Activated CD8-positive, alpha-beta memory T cell treated with anti-CD3 and anti-CD28 coated beads, Interleukin-2, amount 10 ng/mL, durations not matched to agents 7 days and 5 days (primary cell): Measurements from ENCODE around the gene NRAP. TPM values are rescaled to one million over a fixed set of nuclear protein-coding genes. Genes with fewer than 3 reads are reported as not detected.

Experiments
- ATAC-seq: fragments of 150-1000 bp; cut with Tn5 transposase; one replicate; pipeline ENCODE4 v1.10.0; 2021; ENCODE audit warnings: moderate library complexity
- CTCF ChIA-PET: fragments of 350-600 bp; sonication (Branson Sonifier 250); formaldehyde crosslinking; loops from one replicate; lab custom pipeline; 2021; ENCODE audit warnings: antibody characterized with exemption; lab: Charles Lee
- DNase-seq: peaks from one replicate; pipeline ENCODE4 v3.0.0-alpha.2; 2020
- H3K27ac Mint-ChIP-seq: one replicate; pipeline ENCODE4 v1.8.0; 2021; ENCODE audit warnings: mild to moderate bottlenecking, mixed read lengths
- H3K27me3 Mint-ChIP-seq: one replicate; pipeline ENCODE4 v1.8.0; 2021; ENCODE audit warnings: mixed read lengths
- H3K36me3 Mint-ChIP-seq: one replicate; pipeline ENCODE4 v1.8.0; 2021; ENCODE audit warnings: mild to moderate bottlenecking, mixed read lengths
- H3K4me1 Mint-ChIP-seq: one replicate; pipeline ENCODE4 v1.8.0; 2021; ENCODE audit warnings: mixed read lengths
- H3K4me3 Mint-ChIP-seq: one replicate; pipeline ENCODE4 v1.8.0; 2021; ENCODE audit warnings: mild to moderate bottlenecking, moderate library complexity, mixed read lengths
- H3K9me3 Mint-ChIP-seq: one replicate; pipeline ENCODE4 v1.8.0; 2022; ENCODE audit warnings: low read depth, mixed read lengths
- total RNA-seq, 2 experiments: library from RNA; stranded (reverse); gene quantifications; one replicate each; pipeline ENCODE4 v1.2.3, GENCODE V29; 2021

The NRAP gene
- total RNA-seq, 2 experiments from 2014 or later: not detected

- no peaks in the 10 kb centered on the region for H3K9me3 Mint-ChIP-seq
- H3K27me3 Mint-ChIP-seq: peaks cover 24% of the 10 kb centered on the region
- CTCF ChIA-PET: no interaction called here
- no peaks in the 10 kb centered on the region for H3K4me1 Mint-ChIP-seq
- H3K27ac Mint-ChIP-seq: no peak overlapping the region
- ATAC-seq (no peak), DNase-seq (no peak)
- H3K4me3 Mint-ChIP-seq: no peak overlapping the region
- H3K36me3 Mint-ChIP-seq: no peaks in the 10 kb centered on the region
These were observed 60.6 kb downstream of the NRAP start for GRCh38 chr10:113603057-113603777.

- CTCF ChIA-PET: no interaction called here
- DNase-seq: no peak
- no peaks in the 10 kb centered on the region for H3K9me3 Mint-ChIP-seq
- H3K27me3 Mint-ChIP-seq: peaks cover 37% of the 10 kb centered on the region
- no peak overlapping the region for H3K27ac Mint-ChIP-seq
- no peaks in the 10 kb centered on the region for H3K4me1 Mint-ChIP-seq
- no peaks in the 10 kb centered on the region for H3K36me3 Mint-ChIP-seq
- no peak for ATAC-seq
- H3K4me3 Mint-ChIP-seq: no peak overlapping the region
These were observed 63.3 kb downstream of the NRAP start for GRCh38 chr10:113600569-113600968.

DNA sequence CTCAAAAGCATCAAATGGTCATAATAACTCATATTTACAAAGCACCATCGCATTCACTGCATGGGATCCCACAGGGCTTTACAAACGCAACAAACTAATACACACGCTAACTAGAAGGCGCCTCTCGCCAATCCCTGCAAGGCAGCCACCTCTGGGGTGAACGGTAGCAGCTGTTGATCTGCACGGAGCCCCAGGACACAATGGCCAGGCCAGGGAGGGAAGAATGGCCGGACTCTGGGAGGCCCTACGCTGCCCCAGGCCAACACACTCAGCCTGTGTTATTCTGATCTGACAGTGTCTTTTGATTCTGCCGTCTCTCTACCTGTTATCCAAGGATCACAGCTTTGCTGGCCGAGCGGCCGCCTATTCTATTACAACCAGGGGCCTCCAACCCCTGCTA, 69.2 kb downstream of the NRAP start:
- no peaks in the 10 kb centered on the region for H3K4me1 Mint-ChIP-seq
- H3K36me3 Mint-ChIP-seq: no peaks in the 10 kb centered on the region
- no peak for ATAC-seq
- CTCF ChIA-PET: no interaction called here
- no peak for DNase-seq
- H3K9me3 Mint-ChIP-seq: no peaks in the 10 kb centered on the region
- no peak overlapping the region for H3K27ac Mint-ChIP-seq
- peaks cover 47% of the 10 kb centered on the region for H3K27me3 Mint-ChIP-seq
- H3K4me3 Mint-ChIP-seq: no peak overlapping the region

DNA sequence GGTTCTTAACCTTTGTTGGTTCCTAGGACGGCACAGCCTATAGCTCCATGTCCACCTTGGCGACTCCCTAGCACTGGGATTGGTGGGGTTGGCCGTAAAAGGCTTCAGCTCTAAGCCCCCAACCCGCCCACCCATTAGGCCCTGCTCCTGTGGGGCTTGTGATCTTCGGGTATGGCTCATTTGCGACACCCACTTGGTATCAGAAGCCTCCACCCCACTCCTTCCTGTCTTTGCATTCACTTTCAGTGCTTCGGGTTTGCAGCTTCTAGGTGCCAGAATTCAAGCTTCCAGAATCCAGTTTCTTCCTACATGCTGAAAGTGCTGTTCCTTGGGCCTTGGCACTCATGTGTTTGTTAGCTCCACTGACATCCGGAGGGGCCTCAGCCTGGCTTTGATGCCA, 71.5 kb downstream of the NRAP start:
- DNase-seq (no peak), ATAC-seq (no peak)
- Mint-ChIP-seq H3K4me1 (no peaks in the 10 kb centered on the region), H3K36me3 (no peaks in the 10 kb centered on the region), H3K27me3 (peaks cover 29% of the 10 kb centered on the region), H3K27ac (no peak overlapping the region), H3K9me3 (no peaks in the 10 kb centered on the region), H3K4me3 (no peak overlapping the region)
- CTCF ChIA-PET: no interaction called here

DNA sequence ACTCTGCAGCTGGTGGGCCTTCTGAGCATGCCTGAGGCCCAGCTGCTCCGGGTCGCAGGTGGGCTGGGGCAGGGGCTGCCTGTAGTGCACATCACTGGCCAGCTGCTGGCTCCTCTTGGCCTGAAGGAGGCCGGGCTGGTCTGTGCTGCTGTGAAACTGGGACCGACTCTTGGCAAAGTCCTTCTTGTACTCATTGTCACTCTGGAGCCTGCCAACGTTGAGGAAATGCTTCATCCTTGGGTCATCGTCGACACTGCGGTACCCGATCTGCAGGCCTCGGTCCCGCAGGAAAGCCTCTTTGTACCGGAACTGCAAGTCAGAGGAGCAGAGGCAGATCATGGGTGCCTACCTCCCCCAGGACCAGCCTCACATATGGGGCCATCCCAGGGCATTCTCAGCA, 73.3 kb downstream of the NRAP start:
- Mint-ChIP-seq H3K9me3 (no peaks in the 10 kb centered on the region), H3K4me1 (peaks cover 5% of the 10 kb centered on the region), H3K4me3 (no peak overlapping the region), H3K27ac (no peak overlapping the region), H3K36me3 (no peaks in the 10 kb centered on the region), H3K27me3 (peaks cover 17% of the 10 kb centered on the region)
- ATAC-seq (no peak), DNase-seq (no peak)
- CTCF ChIA-PET: no interaction called here

GRCh38 chr10:113589201-113589770, 74.6 kb downstream of the NRAP start:
- H3K9me3 Mint-ChIP-seq: no peaks in the 10 kb centered on the region
- peaks cover 5% of the 10 kb centered on the region for H3K4me1 Mint-ChIP-seq
- no peak overlapping the region for H3K27ac Mint-ChIP-seq
- CTCF ChIA-PET: no interaction called here
- no peaks in the 10 kb centered on the region for H3K36me3 Mint-ChIP-seq
- ATAC-seq (no peak), DNase-seq (no peak)
- no peak overlapping the region for H3K4me3 Mint-ChIP-seq
- peaks cover 24% of the 10 kb centered on the region for H3K27me3 Mint-ChIP-seq

DNA sequence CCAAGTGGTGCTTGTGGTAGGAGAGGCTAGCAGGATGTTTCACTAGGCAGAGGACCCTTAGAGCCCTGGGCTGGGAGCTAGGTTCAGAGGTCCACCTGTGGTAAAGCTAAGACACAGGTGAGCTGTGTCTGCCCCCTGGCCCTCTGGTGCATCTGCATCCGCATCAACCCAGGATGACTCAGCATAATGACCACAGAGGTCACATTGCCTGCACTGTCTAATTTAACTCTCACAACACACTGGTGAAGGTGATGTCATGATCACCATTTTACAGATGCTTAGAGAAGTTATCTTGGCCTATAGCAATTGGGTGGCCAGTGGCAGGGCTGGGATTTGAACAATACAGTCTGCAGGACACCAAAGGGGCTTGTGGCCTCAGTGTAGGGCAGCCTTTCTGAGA, 77.9 kb downstream of the NRAP start:
- no peaks in the 10 kb centered on the region for H3K9me3 Mint-ChIP-seq
- no peaks in the 10 kb centered on the region for H3K36me3 Mint-ChIP-seq
- H3K27ac Mint-ChIP-seq: no peak overlapping the region
- H3K4me1 Mint-ChIP-seq: peaks cover 5% of the 10 kb centered on the region
- peak; percentile 47 for DNase-seq
- peaks cover 17% of the 10 kb centered on the region for H3K27me3 Mint-ChIP-seq
- no peak overlapping the region for H3K4me3 Mint-ChIP-seq
- ATAC-seq: peak; percentile 27
- CTCF ChIA-PET: no interaction called here

DNA sequence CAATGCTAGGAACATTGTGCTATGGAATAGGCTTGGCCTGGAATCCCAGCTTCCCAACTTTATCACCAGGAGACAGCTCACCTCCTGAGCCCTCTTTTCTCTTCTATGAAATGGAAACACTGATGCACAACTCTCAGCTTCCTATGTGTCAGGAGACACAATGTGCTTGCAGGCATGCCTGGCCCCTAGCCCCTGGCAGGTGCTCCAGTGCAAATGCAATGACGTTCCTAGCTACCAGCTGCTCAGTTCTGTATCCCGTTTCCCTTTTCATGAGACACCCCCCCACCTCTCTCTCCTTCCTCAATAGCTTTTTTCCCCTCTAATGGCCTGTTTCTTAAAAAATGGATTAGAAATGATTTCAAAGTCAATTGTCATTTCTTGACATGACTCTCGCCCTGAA, 80.3 kb downstream of the NRAP start:
- CTCF ChIA-PET: interaction anchor here (0.6 kb wide), 1 partner anchor 29 kb away, joined by 4 read pairs; no protein-coding TSS in a partner anchor

DNA sequence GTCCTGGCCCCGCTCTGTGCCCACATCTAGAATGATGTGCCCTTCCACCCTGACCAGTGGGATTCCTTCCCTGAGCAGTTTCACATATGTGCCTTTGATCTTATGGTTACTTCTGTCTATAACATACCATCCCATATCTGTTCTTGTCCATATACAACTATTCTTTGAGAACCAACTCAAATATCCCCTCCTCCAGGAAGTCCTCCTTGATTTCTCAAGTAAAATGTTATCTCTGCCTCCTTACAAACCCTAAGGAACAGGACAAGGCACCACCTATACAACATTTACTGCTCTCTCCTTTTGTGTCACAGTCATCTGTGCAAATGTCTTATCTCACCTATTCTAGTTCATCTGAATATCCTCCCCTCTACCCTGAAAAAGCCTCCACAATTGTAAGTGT, 82.7 kb downstream of the NRAP start:
- ATAC-seq (no peak), DNase-seq (no peak)
- peaks cover 1% of the 10 kb centered on the region for H3K4me1 Mint-ChIP-seq
- peaks cover 17% of the 10 kb centered on the region for H3K27me3 Mint-ChIP-seq
- H3K9me3 Mint-ChIP-seq: no peaks in the 10 kb centered on the region
- CTCF ChIA-PET: no interaction called here
- no peaks in the 10 kb centered on the region for H3K36me3 Mint-ChIP-seq
- no peak overlapping the region for H3K27ac Mint-ChIP-seq
- no peak overlapping the region for H3K4me3 Mint-ChIP-seq

More for the DNA sequence above, 80.3 kb downstream of the NRAP start:
- Mint-ChIP-seq H3K4me3 (no peak overlapping the region), H3K27me3 (peaks cover 17% of the 10 kb centered on the region), H3K27ac (no peak overlapping the region), H3K4me1 (peaks cover 5% of the 10 kb centered on the region), H3K9me3 (no peaks in the 10 kb centered on the region), H3K36me3 (no peaks in the 10 kb centered on the region)
- no peak for DNase-seq
- ATAC-seq: no peak

- no peaks in the 10 kb centered on the region for H3K4me1 Mint-ChIP-seq
- no peak overlapping the region for H3K27ac Mint-ChIP-seq
- H3K27me3 Mint-ChIP-seq: peaks cover 3% of the 10 kb centered on the region
- no peaks in the 10 kb centered on the region for H3K9me3 Mint-ChIP-seq
- ATAC-seq (no peak), DNase-seq (no peak)
- no peaks in the 10 kb centered on the region for H3K36me3 Mint-ChIP-seq
- H3K4me3 Mint-ChIP-seq: no peak overlapping the region
- CTCF ChIA-PET: no interaction called here
These were observed 85.1 kb downstream of the NRAP start for GRCh38 chr10:113578773-113579172.

GRCh38 chr10:113576852-113577251, 87.0 kb downstream of the NRAP start:
- Mint-ChIP-seq H3K36me3 (no peaks in the 10 kb centered on the region), H3K9me3 (no peaks in the 10 kb centered on the region), H3K27ac (no peak overlapping the region), H3K4me1 (no peaks in the 10 kb centered on the region), H3K4me3 (no peak overlapping the region), H3K27me3 (peaks cover 4% of the 10 kb centered on the region)
- no peak for DNase-seq
- CTCF ChIA-PET: interaction anchor here (0.9 kb wide), 1 partner anchor 14 kb away, joined by 3 read pairs; no protein-coding TSS in a partner anchor
- no peak for ATAC-seq

GRCh38 chr10:113573368-113573767, 90.5 kb downstream of the NRAP start:
- no peak for ATAC-seq
- Mint-ChIP-seq H3K27me3 (peaks cover 6% of the 10 kb centered on the region), H3K27ac (no peak overlapping the region), H3K4me3 (no peak overlapping the region), H3K9me3 (no peaks in the 10 kb centered on the region), H3K36me3 (no peaks in the 10 kb centered on the region), H3K4me1 (no peaks in the 10 kb centered on the region)
- DNase-seq: no peak
- CTCF ChIA-PET: interaction anchor here (2.1 kb wide), 1 partner anchor 10 kb away, joined by 8 read pairs; no protein-coding TSS in a partner anchor

GRCh38 chr10:113572520-113573290, 91.1 kb downstream of the NRAP start:
- Mint-ChIP-seq H3K4me1 (no peaks in the 10 kb centered on the region), H3K36me3 (no peaks in the 10 kb centered on the region), H3K27ac (no peak overlapping the region), H3K4me3 (no peak overlapping the region), H3K27me3 (peaks cover 6% of the 10 kb centered on the region), H3K9me3 (no peaks in the 10 kb centered on the region)
- no peak for ATAC-seq
- CTCF ChIA-PET: interaction anchor here (2.1 kb wide), 1 partner anchor 9 kb away, joined by 8 read pairs; no protein-coding TSS in a partner anchor
- DNase-seq: no peak
